GM18909 (cell line): Measurements from ENCODE around the gene ITGA8.

Experiments used
- ATAC-seq: cut with Tn5 transposase; IDR thresholded peaks from one replicate; pipeline ENCODE4 v1.9.1; 2021; ENCODE audit warnings: mild to moderate bottlenecking; ENCODE audit not compliant: unreplicated experiment, poor library complexity

Gene ITGA8

GRCh38 chr10:15737656-15738055, 17.9 kb upstream of the ITGA8 start:
- ATAC-seq = no peak

DNA sequence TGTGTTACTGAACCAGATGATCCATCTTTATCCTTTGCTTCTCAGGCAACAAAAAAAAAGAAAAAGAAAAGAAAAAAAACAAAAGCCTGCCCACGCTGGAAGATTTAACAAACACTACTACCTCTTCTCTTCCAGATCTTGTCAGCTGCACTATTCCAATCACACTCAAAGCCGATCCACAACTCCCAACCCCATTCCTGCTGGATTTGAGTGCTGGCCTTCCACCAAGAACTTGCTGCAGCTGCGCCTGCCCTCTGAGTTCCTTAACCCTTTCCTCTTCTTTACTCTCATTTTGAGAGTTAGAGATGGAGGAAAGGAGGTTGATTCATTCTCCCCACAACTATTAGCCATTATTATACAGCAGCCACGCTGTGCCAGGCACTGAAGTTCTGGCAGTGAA, 16.0 kb upstream of the ITGA8 start:
- no peak for ATAC-seq

DNA sequence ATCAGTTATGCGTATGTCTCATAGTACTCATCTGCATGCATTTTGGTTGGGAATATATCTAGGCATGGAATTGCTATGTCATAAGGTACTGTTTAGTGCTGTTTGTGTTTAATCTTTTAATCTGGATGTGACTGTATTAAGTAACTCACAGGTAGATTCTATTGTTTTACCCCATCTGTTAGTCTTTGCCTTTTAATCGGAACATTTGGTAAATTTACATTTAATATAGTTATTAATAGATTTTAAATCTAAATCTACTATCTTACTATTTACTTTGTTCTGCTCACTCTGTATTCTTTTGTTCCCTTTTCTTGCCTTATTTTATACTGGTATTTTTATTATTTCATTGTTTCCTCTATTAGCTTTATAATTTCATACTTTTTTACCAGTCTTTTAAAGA, 10.6 kb upstream of the ITGA8 start:
- ATAC-seq = no peak

DNA sequence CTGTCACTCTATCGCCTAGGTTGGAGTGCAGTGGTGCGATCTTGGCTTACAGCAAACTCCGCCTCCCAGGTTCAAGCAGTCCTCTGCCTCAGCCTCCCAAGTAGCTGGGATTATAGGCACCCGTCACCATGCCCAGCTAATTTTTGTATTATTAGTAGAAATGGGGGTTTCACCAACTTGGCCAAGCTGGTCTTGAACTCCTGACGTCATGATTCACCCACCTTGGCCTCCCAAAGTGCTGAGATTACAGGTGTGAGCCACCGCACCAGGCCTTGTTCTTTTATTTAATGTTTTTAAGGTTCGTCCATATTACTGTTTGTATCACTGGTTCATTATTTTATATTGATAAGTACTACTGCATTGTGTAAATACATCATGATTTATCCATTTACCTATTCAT, 10.2 kb upstream of the ITGA8 start:
- no peak for ATAC-seq

DNA sequence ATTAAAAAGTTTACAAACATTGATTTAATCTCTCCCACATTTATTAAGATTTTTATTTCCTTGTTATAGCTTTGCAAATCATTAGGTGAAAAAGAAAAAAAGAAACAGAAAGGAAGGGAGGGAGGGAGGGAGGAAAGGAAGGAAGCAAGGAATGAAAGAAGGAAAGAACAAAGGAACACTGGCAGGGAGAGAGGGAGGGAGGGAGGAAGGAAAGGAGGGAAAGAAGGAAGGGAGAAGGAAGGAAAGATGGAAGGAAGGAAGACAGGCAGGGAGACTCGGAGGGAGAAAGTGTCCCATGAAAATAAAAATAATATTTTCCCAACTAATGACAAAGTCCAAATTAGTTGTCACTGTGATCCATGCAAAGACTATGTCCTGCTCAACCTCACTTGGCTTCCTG, 6.3 kb upstream of the ITGA8 start:
- ATAC-seq = no peak

GRCh38 chr10:15725603-15726002, 5.9 kb upstream of the ITGA8 start:
- ATAC-seq = no peak

DNA sequence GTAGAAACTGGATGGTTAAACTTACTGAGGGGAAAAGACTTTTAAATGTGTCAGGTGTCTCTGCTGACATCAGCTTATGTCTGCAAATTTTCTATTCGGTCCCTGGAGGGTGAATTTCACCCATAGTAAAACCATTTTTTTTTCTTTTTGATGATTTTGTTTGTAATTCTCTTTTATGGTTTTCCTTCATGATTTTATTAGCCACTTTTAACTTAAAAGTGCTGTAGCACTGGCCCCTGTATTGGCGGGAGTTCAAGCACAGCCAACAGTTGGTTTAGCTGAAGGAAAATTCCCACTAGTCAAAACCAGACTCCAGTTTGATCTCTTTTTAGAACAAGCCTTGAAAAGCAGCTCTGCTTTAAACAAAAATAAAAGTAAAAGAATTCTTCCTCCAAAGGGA, 5.0 kb upstream of the ITGA8 start:
- no peak for ATAC-seq

GRCh38 chr10:15723803-15724202, 4.1 kb upstream of the ITGA8 start:
- ATAC-seq = no peak

- ATAC-seq = no peak
Observed at GRCh38 chr10:15720635-15721287, 1.0 kb upstream of the ITGA8 start.

GRCh38 chr10:15719049-15719898, 448 bp downstream of the ITGA8 start:
- ATAC-seq = no peak

DNA sequence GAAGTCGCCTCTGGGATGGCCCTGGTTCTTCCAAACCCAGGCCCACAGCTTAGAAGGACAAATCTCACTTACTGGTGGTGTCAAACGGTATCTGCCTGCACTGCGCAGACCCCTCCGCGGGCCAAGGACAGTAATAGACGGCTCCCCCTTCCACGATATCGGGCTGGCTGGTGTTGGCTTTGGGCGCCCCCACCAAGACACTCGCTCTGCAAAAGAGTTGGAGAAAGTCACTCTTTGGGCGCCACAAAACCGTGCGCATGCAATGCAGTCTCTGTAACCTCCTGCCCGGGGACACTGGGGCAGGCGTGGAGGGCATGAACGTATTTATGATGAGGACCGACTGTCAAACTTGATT, 1.1 kb downstream of the ITGA8 start:
- ATAC-seq = no peak

- no peak for ATAC-seq
Observed at GRCh38 chr10:15715619-15716227, 4.0 kb downstream of the ITGA8 start.

DNA sequence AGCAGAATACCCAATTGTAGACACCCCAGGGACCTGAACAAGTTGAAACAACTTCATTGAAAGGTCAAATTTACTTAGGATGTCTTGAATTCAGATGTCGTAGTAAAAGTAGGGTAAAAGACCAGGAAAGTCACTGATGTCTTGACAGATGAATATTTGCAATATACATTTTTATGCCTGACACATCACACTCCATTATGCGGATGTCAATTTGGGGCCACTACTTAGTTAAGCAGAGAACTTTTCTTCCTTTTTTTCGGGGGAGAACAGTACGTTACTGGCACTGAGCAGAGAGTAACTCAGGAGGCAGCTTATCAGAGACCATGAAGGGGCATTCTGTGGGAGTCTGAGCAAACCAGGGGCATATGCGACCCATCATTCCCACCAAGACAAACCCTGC, 4.9 kb downstream of the ITGA8 start:
- ATAC-seq = no peak

- no peak for ATAC-seq
Observed at GRCh38 chr10:15712883-15713282, 6.8 kb downstream of the ITGA8 start.

- ATAC-seq = no peak
Observed at GRCh38 chr10:15710455-15710854, 9.3 kb downstream of the ITGA8 start.

DNA sequence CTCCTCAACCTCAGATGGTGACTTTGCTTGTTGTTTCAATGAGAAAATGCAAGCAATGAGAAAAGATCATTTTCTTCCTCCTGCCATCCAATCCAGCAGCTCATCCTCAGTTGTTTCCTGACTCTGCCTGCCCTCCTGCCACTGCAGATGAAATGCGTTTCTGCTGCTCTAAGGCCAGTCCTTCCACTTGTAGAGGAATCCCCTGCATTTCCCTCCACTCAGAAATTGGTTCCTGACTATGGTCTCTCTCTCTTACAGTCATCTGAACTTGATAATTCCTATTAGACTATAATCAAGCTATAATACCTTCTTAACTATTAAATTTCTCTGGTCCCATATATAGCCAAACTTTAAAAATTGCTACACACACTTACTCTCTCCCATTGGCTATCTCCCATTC, 14.4 kb downstream of the ITGA8 start:
- no peak for ATAC-seq

DNA sequence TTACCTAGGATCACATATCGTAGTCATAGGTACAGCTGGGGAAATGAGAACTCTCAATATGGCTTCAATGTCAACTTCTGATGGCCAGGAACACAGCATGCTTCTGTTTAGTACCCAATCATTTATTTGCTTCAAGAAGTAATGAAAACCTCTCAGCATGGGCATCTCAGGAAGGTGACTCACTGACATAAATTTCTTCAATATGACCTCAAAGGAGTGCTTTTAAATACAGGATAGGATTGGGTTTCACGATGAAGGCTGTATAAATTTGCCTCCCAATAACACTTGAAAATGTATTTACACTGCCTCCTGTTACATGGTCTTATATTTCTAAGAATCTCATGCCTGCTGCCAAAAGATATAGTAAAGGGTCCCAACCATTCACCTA, 15.1 kb downstream of the ITGA8 start:
- no peak for ATAC-seq

GRCh38 chr10:15703944-15704580, 15.7 kb downstream of the ITGA8 start:
- no peak for ATAC-seq

- no peak for ATAC-seq
Observed at GRCh38 chr10:15703151-15703880, 16.4 kb downstream of the ITGA8 start.

DNA sequence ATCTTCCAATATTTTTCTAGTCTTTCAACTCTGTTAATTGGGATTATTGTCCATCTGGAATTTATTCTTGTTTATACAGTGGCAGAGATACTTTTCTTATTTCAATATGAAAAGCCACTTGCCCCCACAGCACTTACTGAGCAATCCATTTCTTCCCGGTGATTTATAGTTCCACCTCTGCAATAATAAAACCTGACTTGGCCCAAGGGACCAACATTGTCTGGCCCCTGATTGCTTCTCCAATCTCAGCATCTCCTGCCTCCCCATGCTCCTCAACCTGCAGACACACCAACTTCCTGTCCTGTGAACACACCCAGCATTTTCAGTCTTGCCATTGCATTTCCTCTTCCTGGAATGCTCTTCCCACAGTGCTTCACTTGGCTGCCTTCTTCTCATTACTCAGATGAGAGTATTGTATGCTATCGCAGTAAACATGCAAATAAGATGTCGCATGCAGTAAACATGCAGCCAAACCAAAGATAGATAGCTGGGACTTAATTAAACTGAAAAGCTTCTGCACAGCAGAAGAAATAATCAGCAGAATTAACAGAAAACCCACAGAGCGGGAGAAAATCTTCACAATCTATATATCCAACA, 19.5 kb downstream of the ITGA8 start:
- no peak for ATAC-seq
